ENCODE data around the gene KLF2.
A peak's percentile ranks its signal among the peaks of the same experiment; 100 is the strongest.

Gene KLF2

DNA sequence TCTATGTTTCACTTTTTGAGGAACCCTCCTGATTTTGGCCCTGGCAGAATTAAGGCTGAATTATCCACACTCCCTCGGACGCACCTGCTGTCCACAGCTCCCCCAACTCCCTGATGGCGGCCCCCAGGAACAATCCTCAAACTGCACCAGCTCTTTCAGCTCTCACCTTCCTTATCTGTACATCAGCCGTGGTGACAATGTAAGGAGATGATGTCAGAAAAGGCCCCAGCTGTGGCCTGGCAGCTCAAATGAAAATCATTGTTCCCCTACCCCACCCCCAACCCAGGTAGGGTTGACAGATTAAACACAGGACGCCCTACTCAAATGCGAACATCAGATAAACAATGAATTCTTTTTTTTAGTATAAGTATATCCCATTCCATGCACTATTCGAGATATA, 35.0 kb upstream of the KLF2 start:
- Histone ChIP-seq H3K36me3 (ENCODE audit: insufficient read depth, low read length) (no peaks in the 10 kb centered on the region), H3K4me3 (no peak overlapping the region), H3K9ac (ENCODE audit: insufficient read length) (no peak overlapping the region), H3K9me3 (ENCODE audit: low read depth, low read length) (no peaks in the 10 kb centered on the region), H3K27ac (no peak overlapping the region)
- TF ChIP-seq EZH2 (IDR thresholded peaks at IDR 0.05) (no peak), FOXP2 (optimal IDR thresholded peaks at IDR 0.05; ENCODE audit: control extremely low read depth, extremely low read length, insufficient read depth) (no peak), POLR2AphosphoS5 (IDR thresholded peaks at IDR 0.05; ENCODE audit: borderline replicate concordance, low read depth, low read length) (no peak)
- no peak for DNase-seq (ENCODE audit: low read depth, low spot score)

- Histone ChIP-seq H3K4me3 (no peak overlapping the region), H3K36me3 (ENCODE audit: insufficient read depth, low read length) (no peaks in the 10 kb centered on the region), H3K27ac (no peak overlapping the region), H3K9ac (ENCODE audit: insufficient read length) (no peak overlapping the region), H3K9me3 (ENCODE audit: low read depth, low read length) (no peaks in the 10 kb centered on the region)
- DNase-seq (ENCODE audit: low read depth, low spot score) = no peak
- no peak for TF ChIP-seq EZH2 (IDR thresholded peaks at IDR 0.05)
- no peak for TF ChIP-seq POLR2AphosphoS5 (IDR thresholded peaks at IDR 0.05; ENCODE audit: borderline replicate concordance, low read depth, low read length)
- no peak for TF ChIP-seq FOXP2 (optimal IDR thresholded peaks at IDR 0.05; ENCODE audit: control extremely low read depth, extremely low read length, insufficient read depth)
Measured at GRCh38 chr19:16290692-16291091, 33.9 kb upstream of the KLF2 start.

GRCh38 chr19:16293118-16294091, 31.2 kb upstream of the KLF2 start:
- TF ChIP-seq POLR2AphosphoS5 (IDR thresholded peaks at IDR 0.05; ENCODE audit: borderline replicate concordance, low read depth, low read length) (no peak), EZH2 (IDR thresholded peaks at IDR 0.05) (no peak), FOXP2 (optimal IDR thresholded peaks at IDR 0.05; ENCODE audit: control extremely low read depth, extremely low read length, insufficient read depth) (no peak)
- H3K9me3 ChIP-seq (ENCODE audit: low read depth, low read length) = no peaks in the 10 kb centered on the region
- peak overlapping the region; percentile 5; the same call in 1 of the 2 replicates for H3K27ac ChIP-seq
- peak overlapping the region; percentile 16 for H3K9ac ChIP-seq (ENCODE audit: insufficient read length)
- H3K36me3 ChIP-seq (ENCODE audit: insufficient read depth, low read length) = no peaks in the 10 kb centered on the region
- DNase-seq (ENCODE audit: low read depth, low spot score) = no peak
- no peak overlapping the region; the same call in 1 of the 2 replicates for H3K4me3 ChIP-seq

DNA sequence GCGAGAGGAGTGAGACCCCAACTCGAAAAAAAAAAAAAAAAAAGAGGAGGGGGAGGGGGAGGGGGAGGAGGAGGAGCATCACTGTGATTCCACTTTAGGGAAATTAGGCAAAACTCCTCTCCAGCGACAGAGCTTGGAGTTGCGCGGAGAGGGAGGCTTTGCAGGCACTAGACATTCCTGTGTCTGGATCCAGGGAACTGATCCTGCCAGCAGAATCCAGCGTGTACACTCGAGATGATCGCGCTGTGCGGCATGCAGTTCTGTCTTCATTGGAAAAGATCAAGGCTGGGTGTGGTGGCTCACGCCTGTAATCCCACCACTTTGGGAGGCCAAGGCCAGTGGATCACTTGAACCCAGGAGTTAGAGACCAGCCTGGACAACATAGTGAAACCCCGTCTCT, 29.6 kb upstream of the KLF2 start:
- Histone ChIP-seq H3K36me3 (ENCODE audit: insufficient read depth, low read length) (no peaks in the 10 kb centered on the region), H3K9ac (ENCODE audit: insufficient read length) (no peak overlapping the region), H3K9me3 (ENCODE audit: low read depth, low read length) (no peaks in the 10 kb centered on the region), H3K27ac (no peak overlapping the region), H3K4me3 (no peak overlapping the region)
- TF ChIP-seq FOXP2 (optimal IDR thresholded peaks at IDR 0.05; ENCODE audit: control extremely low read depth, extremely low read length, insufficient read depth) (no peak), EZH2 (IDR thresholded peaks at IDR 0.05) (no peak), POLR2AphosphoS5 (IDR thresholded peaks at IDR 0.05; ENCODE audit: borderline replicate concordance, low read depth, low read length) (no peak)
- no peak for DNase-seq (ENCODE audit: low read depth, low spot score)

DNA sequence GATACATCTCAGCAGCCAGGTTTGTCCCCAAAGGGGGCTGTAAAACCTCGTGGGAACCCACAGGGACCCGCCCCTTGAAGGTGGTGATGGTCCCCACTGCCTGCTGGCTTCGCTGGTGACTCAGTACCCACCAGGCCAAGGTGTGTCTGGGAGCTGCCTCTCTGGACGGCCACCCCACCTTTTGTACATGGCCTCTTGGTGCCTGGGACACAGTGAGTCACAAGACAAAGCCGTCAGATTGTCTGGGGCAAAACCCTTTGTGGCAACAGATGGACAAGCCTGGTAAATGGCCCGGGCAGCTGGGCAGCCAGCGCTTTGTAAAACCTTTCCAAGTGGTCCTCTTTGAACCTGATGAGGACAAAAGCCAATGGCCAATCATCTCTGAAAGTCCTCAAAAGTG, 27.9 kb upstream of the KLF2 start:
- no peak overlapping the region for H3K4me3 ChIP-seq
- no peak for TF ChIP-seq POLR2AphosphoS5 (IDR thresholded peaks at IDR 0.05; ENCODE audit: borderline replicate concordance, low read depth, low read length)
- no peak for TF ChIP-seq EZH2 (IDR thresholded peaks at IDR 0.05)
- no peak for TF ChIP-seq FOXP2 (optimal IDR thresholded peaks at IDR 0.05; ENCODE audit: control extremely low read depth, extremely low read length, insufficient read depth)
- H3K27ac ChIP-seq = no peak overlapping the region
- no peak for DNase-seq (ENCODE audit: low read depth, low spot score)
- H3K9me3 ChIP-seq (ENCODE audit: low read depth, low read length) = no peaks in the 10 kb centered on the region
- no peak overlapping the region for H3K9ac ChIP-seq (ENCODE audit: insufficient read length)
- no peaks in the 10 kb centered on the region for H3K36me3 ChIP-seq (ENCODE audit: insufficient read depth, low read length)

DNA sequence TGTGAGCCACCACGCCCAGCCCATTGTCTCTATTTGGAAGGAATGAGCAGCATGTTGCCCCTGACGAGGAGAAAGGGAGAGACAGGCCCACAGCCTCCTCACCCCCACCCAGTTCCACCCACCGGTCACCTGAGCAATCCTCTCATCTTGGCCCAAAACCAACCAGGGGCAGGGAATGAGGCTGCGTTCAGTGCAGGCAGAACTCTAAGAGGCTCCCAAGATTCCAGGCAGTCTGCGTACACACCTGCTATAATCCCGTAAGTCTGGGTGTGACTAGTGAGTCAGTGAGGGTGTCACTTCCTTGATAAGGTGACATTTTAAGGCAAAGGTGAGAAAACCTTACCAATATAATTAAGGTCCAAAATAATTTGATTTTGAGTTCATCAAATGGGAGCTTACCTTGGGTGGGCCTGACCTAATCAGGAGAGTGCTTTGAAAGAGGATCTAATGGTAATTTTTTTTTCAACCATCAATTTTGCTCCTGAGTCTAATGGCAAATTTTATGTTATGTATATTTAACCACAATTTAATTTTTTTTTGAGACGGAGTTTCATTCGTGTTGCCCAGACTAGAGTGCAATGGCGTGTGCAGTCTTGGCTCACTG, 26.9 kb upstream of the KLF2 start:
- TF ChIP-seq POLR2AphosphoS5 (IDR thresholded peaks at IDR 0.05; ENCODE audit: borderline replicate concordance, low read depth, low read length) (no peak), EZH2 (IDR thresholded peaks at IDR 0.05) (no peak), FOXP2 (optimal IDR thresholded peaks at IDR 0.05; ENCODE audit: control extremely low read depth, extremely low read length, insufficient read depth) (no peak)
- no peak for DNase-seq (ENCODE audit: low read depth, low spot score)
- Histone ChIP-seq H3K9me3 (ENCODE audit: low read depth, low read length) (no peaks in the 10 kb centered on the region), H3K9ac (ENCODE audit: insufficient read length) (no peak overlapping the region), H3K36me3 (ENCODE audit: insufficient read depth, low read length) (no peaks in the 10 kb centered on the region), H3K27ac (no peak overlapping the region), H3K4me3 (no peak overlapping the region)

DNA sequence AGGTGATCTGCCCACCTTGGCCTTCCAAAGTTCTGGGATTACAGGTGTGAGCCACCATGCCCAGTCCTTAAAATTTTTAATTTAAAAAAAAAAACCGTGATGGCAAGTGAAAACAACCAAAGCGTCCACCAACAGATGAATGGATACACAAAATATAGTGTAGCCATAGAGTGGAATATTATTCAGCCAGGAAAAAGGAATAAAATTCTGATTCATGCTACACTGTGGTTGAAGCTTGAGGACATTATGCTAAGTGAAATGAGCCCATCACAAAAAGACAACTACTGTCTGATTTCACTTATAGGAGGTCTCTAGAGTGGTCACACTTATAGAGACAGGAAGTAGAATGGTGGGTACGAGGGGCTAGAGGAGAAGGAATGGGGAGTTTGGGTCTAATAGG, 26.3 kb upstream of the KLF2 start:
- no peaks in the 10 kb centered on the region for H3K36me3 ChIP-seq (ENCODE audit: insufficient read depth, low read length)
- no peak overlapping the region for H3K4me3 ChIP-seq
- no peaks in the 10 kb centered on the region for H3K9me3 ChIP-seq (ENCODE audit: low read depth, low read length)
- H3K9ac ChIP-seq (ENCODE audit: insufficient read length) = no peak overlapping the region
- H3K27ac ChIP-seq = no peak overlapping the region
- no peak for DNase-seq (ENCODE audit: low read depth, low spot score)
- TF ChIP-seq FOXP2 (optimal IDR thresholded peaks at IDR 0.05; ENCODE audit: control extremely low read depth, extremely low read length, insufficient read depth) (no peak), EZH2 (IDR thresholded peaks at IDR 0.05) (no peak), POLR2AphosphoS5 (IDR thresholded peaks at IDR 0.05; ENCODE audit: borderline replicate concordance, low read depth, low read length) (no peak)

DNA sequence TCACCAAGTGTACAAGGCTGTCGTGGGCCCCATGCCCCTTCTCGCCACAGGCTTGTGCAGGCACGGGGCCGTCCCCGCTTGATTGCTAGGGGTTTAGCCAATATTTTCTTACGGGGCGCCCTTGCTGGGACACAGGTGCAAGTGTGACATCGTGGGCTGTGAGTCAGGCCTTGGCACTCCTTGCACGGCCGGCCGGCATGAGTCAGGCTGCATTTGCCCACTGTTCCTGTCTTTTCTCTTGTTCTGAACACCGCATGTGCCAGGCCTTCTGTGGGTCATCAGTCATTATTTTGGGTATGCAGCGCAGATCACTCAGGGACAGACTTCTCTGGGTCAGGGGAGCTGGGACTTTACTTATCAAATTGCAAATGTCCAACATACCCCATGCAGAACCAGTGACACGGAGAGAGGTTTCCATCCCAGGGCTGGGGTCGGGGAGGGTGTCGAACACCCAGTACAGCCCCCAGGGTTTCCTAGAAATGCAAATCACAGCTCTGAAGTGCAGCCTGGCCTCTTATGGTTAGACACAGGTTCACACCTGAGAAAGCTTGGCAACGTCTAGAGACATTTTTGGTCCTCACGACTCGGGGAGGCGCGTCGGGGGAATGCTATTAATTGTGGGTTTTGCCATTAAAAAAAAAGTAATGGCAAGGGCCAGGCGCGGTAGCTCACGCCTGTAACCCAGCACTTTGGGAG, 22.5 kb upstream of the KLF2 start:
- Histone ChIP-seq H3K9me3 (ENCODE audit: low read depth, low read length) (no peaks in the 10 kb centered on the region), H3K27ac (no peak overlapping the region), H3K4me3 (no peak overlapping the region), H3K9ac (ENCODE audit: insufficient read length) (no peak overlapping the region), H3K36me3 (ENCODE audit: insufficient read depth, low read length) (no peaks in the 10 kb centered on the region)
- TF ChIP-seq EZH2 (IDR thresholded peaks at IDR 0.05) (no peak), POLR2AphosphoS5 (IDR thresholded peaks at IDR 0.05; ENCODE audit: borderline replicate concordance, low read depth, low read length) (no peak), FOXP2 (optimal IDR thresholded peaks at IDR 0.05; ENCODE audit: control extremely low read depth, extremely low read length, insufficient read depth) (no peak)
- no peak for DNase-seq (ENCODE audit: low read depth, low spot score)

Measured in SK-N-MC (cell line).